ENCODE measurements around the gene TWIST2.

- TF ChIP-seq CTCF (conservative IDR thresholded peaks at IDR 0.05; ENCODE audit: low read length) (no peak), EZH2phosphoT487 (IDR thresholded peaks at IDR 0.05; ENCODE audit: borderline replicate concordance) (no peak)
Observed at GRCh38 chr2:238949710-238950345, 101.9 kb downstream of the TWIST2 start.

Data from Loucy (cell line).